Neuronal stem cell (in vitro differentiated cells): Measurements from ENCODE around the gene LRMDA.
A peak's percentile ranks its signal among the peaks of the same experiment; 100 is the strongest.

Source experiments
- DNase-seq: peaks from one replicate; pipeline ENCODE4 v3.0.0-alpha.2; 2013; ENCODE audit warnings: low spot score
- H2AFZ ChIP-seq: one replicate; pipeline ENCODE4 v1.6.1; 2013; ENCODE audit warnings: mild to moderate bottlenecking, low read length, inconsistent platforms
- H2AK5ac ChIP-seq: 2 replicates; pipeline ENCODE4 v1.6.1; 2013; ENCODE audit warnings: low read depth, mild to moderate bottlenecking, inconsistent platforms, low read length, moderate library complexity, mixed read lengths
- H2BK120ac ChIP-seq: 2 replicates; pipeline ENCODE4 v1.6.1; 2013; ENCODE audit warnings: low read depth, mild to moderate bottlenecking, inconsistent platforms, low read length, moderate library complexity, mixed read lengths
- H2BK12ac ChIP-seq: one replicate; pipeline ENCODE4 v1.6.1; 2013; ENCODE audit warnings: low read length, inconsistent platforms
- H2BK15ac ChIP-seq: 2 replicates; pipeline ENCODE4 v1.6.1; 2013; ENCODE audit warnings: mild to moderate bottlenecking, low read length, inconsistent platforms, mixed read lengths
- H2BK5ac ChIP-seq: one replicate; pipeline ENCODE4 v1.6.1; 2013; ENCODE audit warnings: inconsistent platforms, mild to moderate bottlenecking, low read length, moderate library complexity
- H3K14ac ChIP-seq: one replicate; pipeline ENCODE4 v1.6.1; 2013; ENCODE audit warnings: low read length, inconsistent platforms
- H3K18ac ChIP-seq: 2 replicates; pipeline ENCODE4 v1.6.1; 2013; ENCODE audit warnings: low read length, inconsistent platforms
- H3K23ac ChIP-seq: 2 replicates; pipeline ENCODE4 v1.6.1; 2013; ENCODE audit warnings: low read depth, mild to moderate bottlenecking, mixed read lengths, low read length, inconsistent platforms; ENCODE audit not compliant: poor library complexity
- H3K27ac ChIP-seq: replicated peaks from 3 replicates; pipeline ENCODE4 v1.5.1; 2013; ENCODE audit warnings: low read length, inconsistent platforms
- H3K27me3 ChIP-seq, 3 experiments: 2 replicates each; pipeline ENCODE4 v1.6.1; 2013; ENCODE audit warnings: low read length in 3 of 3, mild to moderate bottlenecking in 2 of 3, inconsistent platforms in 1 of 3, low read depth in 1 of 3, mixed read lengths in 1 of 3, moderate library complexity in 1 of 3; ENCODE audit not compliant: control insufficient read depth in 3 of 3, insufficient read depth in 3 of 3
- H3K36me3 ChIP-seq, 2 donors: replicated peaks in 1 of 2; 2 replicates each; pipeline ENCODE4 v1.6.1; 2013; ENCODE audit warnings: low read length in 2 of 2; ENCODE audit not compliant: control insufficient read depth in 2 of 2, insufficient read depth in 2 of 2
- H3K4ac ChIP-seq: 2 replicates; pipeline ENCODE4 v1.6.1; 2013; ENCODE audit warnings: inconsistent platforms, mild to moderate bottlenecking, low read length, moderate library complexity
- H3K4me1 ChIP-seq, 2 donors: 1 replicate in 1 of 2; 2 replicates in 1 of 2; pipeline ENCODE4 v1.6.1; 2013; ENCODE audit warnings: low read length in 2 of 2, low read depth in 1 of 2; ENCODE audit not compliant: control insufficient read depth in 2 of 2, insufficient read depth in 1 of 2
- H3K4me2 ChIP-seq: one replicate; pipeline ENCODE4 v1.6.1; 2013; ENCODE audit warnings: mild to moderate bottlenecking, low read length, inconsistent platforms; ENCODE audit not compliant: insufficient read depth, poor library complexity, severe bottlenecking
- H3K4me3 ChIP-seq, 2 donors: 2 replicates each; pipeline ENCODE4 v1.5.1; 2013; ENCODE audit warnings: low read length in 2 of 2, mild to moderate bottlenecking in 2 of 2, inconsistent platforms in 1 of 2, moderate library complexity in 1 of 2
- H3K79me1 ChIP-seq: one replicate; pipeline ENCODE4 v1.6.1; 2013; ENCODE audit warnings: low read depth, mild to moderate bottlenecking, inconsistent platforms, low read length, moderate library complexity
- H3K9ac ChIP-seq: one replicate; pipeline ENCODE4 v1.6.1; 2013; ENCODE audit warnings: mild to moderate bottlenecking, low read depth, low read length, inconsistent platforms; ENCODE audit not compliant: poor library complexity
- H3K9me3 ChIP-seq, 2 donors: replicated peaks in 1 of 2; 2 replicates each; pipeline versions ENCODE3 to v1.6.1; 2013; ENCODE audit warnings: low read length in 2 of 2, mild to moderate bottlenecking in 2 of 2, inconsistent platforms in 1 of 2, low read depth in 1 of 2, mixed read lengths in 1 of 2, moderate library complexity in 1 of 2; ENCODE audit not compliant: control insufficient read depth in 2 of 2, insufficient read depth in 1 of 2
- H4K8ac ChIP-seq: one replicate; pipeline ENCODE4 v1.6.1; 2013; ENCODE audit warnings: low read depth, mild to moderate bottlenecking, inconsistent platforms, low read length, moderate library complexity
- H4K91ac ChIP-seq: one replicate; pipeline ENCODE4 v1.6.1; 2013; ENCODE audit warnings: low read length, low read depth, mild to moderate bottlenecking, inconsistent platforms; ENCODE audit not compliant: poor library complexity
- WGBS, 2 donors: extraction: QIAGEN DNeasy Blood & Tissue Kit; methylation state at CpG; one replicate each; pipeline ENCODE4 v1.1.7; 2013; ENCODE audit warnings: missing lambda C conversion rate in 2 of 2, mixed read lengths in 1 of 2; ENCODE audit not compliant: insufficient read length in 2 of 2, insufficient replicate concordance in 1 of 2; ENCODE audit errors: extremely low coverage in 2 of 2; 5-methylcytosine and 5-hydroxymethylcytosine counted together

The LRMDA gene

GRCh38 chr10:75866300-75866625, 434.8 kb downstream of the LRMDA start:
- Histone ChIP-seq H3K4me2 (no peak overlapping the region), H3K27me3 (no peaks in the 10 kb centered on the region), H3K4me3 (no peak overlapping the region), H3K4me1 (peaks cover 0 to 2% of the 10 kb centered on the region in 2 donors), H3K79me1 (no peaks in the 10 kb centered on the region), H3K9me3 (no peaks in the 10 kb centered on the region), H4K8ac (no peak overlapping the region), H3K36me3 (no peaks in the 10 kb centered on the region), H2AK5ac (no peak overlapping the region), H2BK120ac (no peak overlapping the region), H2BK15ac (no peak overlapping the region), H3K14ac (no peak overlapping the region), H3K9ac (no peak overlapping the region), H4K91ac (no peak overlapping the region), H2BK5ac (no peak overlapping the region), H3K4ac (no peak overlapping the region), H2BK12ac (no peak overlapping the region), H3K18ac (no peak overlapping the region), H3K27ac (no peak overlapping the region), H3K23ac (no peak overlapping the region), H2AFZ (no peak overlapping the region)
- no CpG with 5 or more reads among the region's 2 CpGs for WGBS, 2 donors
- no peak for DNase-seq

- no peak overlapping the region for H2AFZ ChIP-seq
- no CpG with 5 or more reads among the region's 4 CpGs for WGBS, 2 donors
- H3K27me3 ChIP-seq = no peaks in the 10 kb centered on the region
- H4K91ac ChIP-seq = no peak overlapping the region
- H2AK5ac ChIP-seq = no peak overlapping the region
- H3K14ac ChIP-seq = no peak overlapping the region
- H2BK120ac ChIP-seq = no peak overlapping the region
- H3K27ac ChIP-seq = no peak overlapping the region
- peaks cover 0 to 2% of the 10 kb centered on the region in 2 donors for H3K4me1 ChIP-seq
- no peak overlapping the region for H3K23ac ChIP-seq
- DNase-seq = no peak
- no peak overlapping the region for H4K8ac ChIP-seq
- H3K9ac ChIP-seq = no peak overlapping the region
- no peak overlapping the region for H3K18ac ChIP-seq
- H2BK5ac ChIP-seq = no peak overlapping the region
- H3K36me3 ChIP-seq = no peaks in the 10 kb centered on the region
- H3K9me3 ChIP-seq = no peaks in the 10 kb centered on the region
- no peaks in the 10 kb centered on the region for H3K79me1 ChIP-seq
- H2BK15ac ChIP-seq = no peak overlapping the region
- H3K4me2 ChIP-seq = no peak overlapping the region
- no peak overlapping the region for H2BK12ac ChIP-seq
- H3K4me3 ChIP-seq = no peak overlapping the region
- no peak overlapping the region for H3K4ac ChIP-seq
These were observed 435.3 kb downstream of the LRMDA start for GRCh38 chr10:75866731-75867130.

- Histone ChIP-seq H3K4me2 (no peak overlapping the region), H3K4me1 (peaks cover 0 to 2% of the 10 kb centered on the region in 2 donors), H3K27me3 (no peaks in the 10 kb centered on the region), H3K23ac (no peak overlapping the region), H3K9ac (no peak overlapping the region), H4K91ac (no peak overlapping the region), H3K4ac (no peak overlapping the region), H3K4me3 (no peak overlapping the region), H2BK5ac (no peak overlapping the region), H2AK5ac (peak overlapping the region; percentile 81), H3K79me1 (no peaks in the 10 kb centered on the region), H2BK120ac (no peak overlapping the region), H2AFZ (no peak overlapping the region), H3K36me3 (no peaks in the 10 kb centered on the region), H3K27ac (no peak overlapping the region), H3K14ac (no peak overlapping the region), H4K8ac (no peak overlapping the region), H2BK15ac (no peak overlapping the region), H3K18ac (no peak overlapping the region), H2BK12ac (no peak overlapping the region), H3K9me3 (no peaks in the 10 kb centered on the region)
- WGBS, 2 donors = no CpG with 5 or more reads among the region's 5 CpGs
- no peak for DNase-seq
These were observed 437.1 kb downstream of the LRMDA start for GRCh38 chr10:75868574-75868973.

GRCh38 chr10:75870039-75870645, 438.7 kb downstream of the LRMDA start:
- H3K23ac ChIP-seq = no peak overlapping the region
- no peak overlapping the region for H3K27ac ChIP-seq
- no peak overlapping the region for H3K9ac ChIP-seq
- peaks cover 0 to 2% of the 10 kb centered on the region in 2 donors for H3K4me1 ChIP-seq
- no peaks in the 10 kb centered on the region for H3K79me1 ChIP-seq
- H2BK15ac ChIP-seq = no peak overlapping the region
- H3K4ac ChIP-seq = no peak overlapping the region
- no peak overlapping the region for H3K14ac ChIP-seq
- no peaks in the 10 kb centered on the region for H3K9me3 ChIP-seq
- no peak overlapping the region for H2BK12ac ChIP-seq
- no peak overlapping the region for H3K18ac ChIP-seq
- no peak overlapping the region for H3K4me3 ChIP-seq
- DNase-seq = no peak
- H3K4me2 ChIP-seq = no peak overlapping the region
- no peak overlapping the region for H2BK120ac ChIP-seq
- no peaks in the 10 kb centered on the region for H3K27me3 ChIP-seq
- WGBS, 2 donors = no CpG with 5 or more reads among the region's 4 CpGs
- no peak overlapping the region for H2AFZ ChIP-seq
- H2AK5ac ChIP-seq = no peak overlapping the region
- no peaks in the 10 kb centered on the region for H3K36me3 ChIP-seq
- no peak overlapping the region for H2BK5ac ChIP-seq
- H4K91ac ChIP-seq = no peak overlapping the region
- no peak overlapping the region for H4K8ac ChIP-seq
